Natural killer cell treated with Interleukin-12 subunit alpha and Interleukin-12 subunit beta and Interleukin-15 and Interleukin-18, amount 100 ng/mL, for 72 hours (primary cell): ENCODE results near the gene SLC25A3. TPM values are rescaled to one million over a fixed set of nuclear protein-coding genes. Genes with fewer than 3 reads are reported as not detected.
"Not testable (repeated sequence)": the region's sequence is repeated elsewhere in the genome, so short reads cannot be mapped to it uniquely, and the experiment has no call there.

Experiments used
- ATAC-seq, 2 donors: fragments of 150-1000 bp; cut with Tn5 transposase in 1 of 2; sonication (Bioruptor Pico), chemical (Tn5 transposase) in 1 of 2; 2 replicates each; pipeline ENCODE4 v1.10.0; 2021
- DNase-seq: peaks from one replicate; pipeline ENCODE4 v3.0.0; 2022; ENCODE audit warnings: low spot score
- H3K27ac Mint-ChIP-seq, 2 donors: 1 replicate in 1 of 2; 2 replicates in 1 of 2; pipeline ENCODE4 v1.8.0; 2022; ENCODE audit warnings: mixed read lengths in 2 of 2, mild to moderate bottlenecking in 1 of 2, moderate library complexity in 1 of 2
- H3K27me3 Mint-ChIP-seq, 2 donors: 1 replicate in 1 of 2; 2 replicates in 1 of 2; pipeline ENCODE4 v1.8.0; 2022; ENCODE audit warnings: mixed read lengths in 2 of 2
- H3K36me3 Mint-ChIP-seq: one replicate; pipeline ENCODE4 v1.8.0; 2022; ENCODE audit warnings: mixed read lengths
- H3K4me1 Mint-ChIP-seq, 2 donors: 1 replicate in 1 of 2; 2 replicates in 1 of 2; pipeline ENCODE4 v1.8.0; 2022; ENCODE audit warnings: low read depth in 2 of 2, mixed read lengths in 2 of 2, mild to moderate bottlenecking in 1 of 2
- H3K4me3 Mint-ChIP-seq: one replicate; pipeline ENCODE4 v1.8.0; 2022; ENCODE audit warnings: mixed read lengths
- H3K9me3 Mint-ChIP-seq: 2 replicates; pipeline ENCODE4 v1.8.0; 2022; ENCODE audit warnings: mixed read lengths
- total RNA-seq, 2 donors: library from RNA; stranded (reverse); gene quantifications; one replicate each; pipeline ENCODE4 v1.2.3, GENCODE V29; 2022

The SLC25A3 gene
- total RNA-seq, 2 donors from 2014 or later: 444 to 571 TPM

- H3K36me3 Mint-ChIP-seq: no peaks in the 10 kb centered on the region
- H3K9me3 Mint-ChIP-seq: no peaks in the 10 kb centered on the region
- peaks cover 0 to 5% of the 10 kb centered on the region in 2 donors for H3K27me3 Mint-ChIP-seq
- H3K4me3 Mint-ChIP-seq: no peak overlapping the region
- ATAC-seq (no peak), DNase-seq (no peak)
- H3K27ac Mint-ChIP-seq: no peak overlapping the region
- H3K4me1 Mint-ChIP-seq: no peaks in the 10 kb centered on the region
These were observed 14.1 kb upstream of the SLC25A3 start for GRCh38 chr12:98579347-98579746.

- no peak overlapping the region for H3K4me3 Mint-ChIP-seq
- peaks cover 0 to 5% of the 10 kb centered on the region in 2 donors for H3K27me3 Mint-ChIP-seq
- no peaks in the 10 kb centered on the region for H3K4me1 Mint-ChIP-seq
- no peaks in the 10 kb centered on the region for H3K9me3 Mint-ChIP-seq
- ATAC-seq (no peak), DNase-seq (no peak)
- H3K36me3 Mint-ChIP-seq: no peaks in the 10 kb centered on the region
- H3K27ac Mint-ChIP-seq: no peak overlapping the region
These were observed 13.7 kb upstream of the SLC25A3 start for GRCh38 chr12:98579835-98580234.

- DNase-seq (no peak), ATAC-seq (no peak)
- Mint-ChIP-seq H3K36me3 (no peaks in the 10 kb centered on the region), H3K4me3 (no peak overlapping the region), H3K27me3 (peaks cover 0 to 5% of the 10 kb centered on the region in 2 donors), H3K27ac (no peak overlapping the region), H3K4me1 (no peaks in the 10 kb centered on the region), H3K9me3 (no peaks in the 10 kb centered on the region)
These were observed 12.8 kb upstream of the SLC25A3 start for GRCh38 chr12:98580695-98581094.

- Mint-ChIP-seq H3K4me1 (no peaks in the 10 kb centered on the region), H3K9me3 (no peaks in the 10 kb centered on the region), H3K27ac (no peak overlapping the region), H3K27me3 (peaks cover 0 to 5% of the 10 kb centered on the region in 2 donors), H3K4me3 (no peak overlapping the region), H3K36me3 (no peaks in the 10 kb centered on the region)
- no peak for DNase-seq
- no peak for ATAC-seq
These were observed 12.4 kb upstream of the SLC25A3 start for GRCh38 chr12:98581101-98581500.

GRCh38 chr12:98582093-98582492 lies 11.4 kb upstream of the SLC25A3 start:
- DNase-seq: no peak
- no peak overlapping the region for H3K27ac Mint-ChIP-seq
- peaks cover 0 to 5% of the 10 kb centered on the region in 2 donors for H3K27me3 Mint-ChIP-seq
- ATAC-seq: no peak
- H3K4me3 Mint-ChIP-seq: no peak overlapping the region
- no peaks in the 10 kb centered on the region for H3K36me3 Mint-ChIP-seq
- no peaks in the 10 kb centered on the region for H3K4me1 Mint-ChIP-seq
- H3K9me3 Mint-ChIP-seq: no peaks in the 10 kb centered on the region

- ATAC-seq (no peak), DNase-seq (no peak)
- no peak overlapping the region for H3K27ac Mint-ChIP-seq
- peaks cover 0 to 2% of the 10 kb centered on the region in 2 donors for H3K27me3 Mint-ChIP-seq
- H3K4me3 Mint-ChIP-seq: no peak overlapping the region
- H3K36me3 Mint-ChIP-seq: no peaks in the 10 kb centered on the region
- H3K4me1 Mint-ChIP-seq: no peaks in the 10 kb centered on the region
- H3K9me3 Mint-ChIP-seq: no peaks in the 10 kb centered on the region
These were observed 6.4 kb upstream of the SLC25A3 start for GRCh38 chr12:98587084-98587483.

- peaks cover 22 to 26% of the 10 kb centered on the region in 2 donors for H3K4me1 Mint-ChIP-seq
- H3K27ac Mint-ChIP-seq: peak overlapping the region; percentile 38 to 72
- no peak overlapping the region for H3K4me3 Mint-ChIP-seq
These were observed 2.3 kb upstream of the SLC25A3 start for GRCh38 chr12:98591209-98591608.

GRCh38 chr12:98592825-98593322 lies 612 bp upstream of the SLC25A3 start:
- no peak for DNase-seq

More at GRCh38 chr12:98591209-98591608, 2.3 kb upstream of the SLC25A3 start:
- DNase-seq: no peak
- no peaks in the 10 kb centered on the region for H3K9me3 Mint-ChIP-seq
- H3K27me3 Mint-ChIP-seq: no peaks in the 10 kb centered on the region
- peaks cover 21% of the 10 kb centered on the region for H3K36me3 Mint-ChIP-seq
- ATAC-seq: no peak

GRCh38 chr12:98594050-98594835 lies 757 bp downstream of the SLC25A3 start:
- Mint-ChIP-seq H3K27me3 (no peaks in the 10 kb centered on the region), H3K9me3 (no peaks in the 10 kb centered on the region), H3K36me3 (peaks cover 22% of the 10 kb centered on the region), H3K27ac (peak overlapping the region; percentile 93 to 98), H3K4me3 (peak overlapping the region; percentile 92), H3K4me1 (peaks cover 27 to 32% of the 10 kb centered on the region in 2 donors)
- peak; percentile 3 to 29 for ATAC-seq
- peak; percentile 62 for DNase-seq

More at GRCh38 chr12:98592825-98593322, 612 bp upstream of the SLC25A3 start:
- Mint-ChIP-seq H3K4me3 (peak overlapping the region; percentile 92), H3K9me3 (no peaks in the 10 kb centered on the region), H3K4me1 (peaks cover 27 to 32% of the 10 kb centered on the region in 2 donors), H3K27ac (peak overlapping the region; percentile 93 to 98), H3K27me3 (no peaks in the 10 kb centered on the region), H3K36me3 (peaks cover 22% of the 10 kb centered on the region)
- no peak for ATAC-seq

- no peaks in the 10 kb centered on the region for H3K9me3 Mint-ChIP-seq
- H3K4me3 Mint-ChIP-seq: peak overlapping the region; percentile 92
- peaks cover 27 to 32% of the 10 kb centered on the region in 2 donors for H3K4me1 Mint-ChIP-seq
- no peaks in the 10 kb centered on the region for H3K27me3 Mint-ChIP-seq
- DNase-seq (no peak), ATAC-seq (no peak)
- peaks cover 22% of the 10 kb centered on the region for H3K36me3 Mint-ChIP-seq
- peak overlapping the region; percentile 93 to 98 for H3K27ac Mint-ChIP-seq
These were observed 1.9 kb downstream of the SLC25A3 start for GRCh38 chr12:98595243-98595988.

- ATAC-seq, DNase-seq, H3K27ac Mint-ChIP-seq, H3K9me3 Mint-ChIP-seq, H3K27me3 Mint-ChIP-seq, H3K4me3 Mint-ChIP-seq: not testable (repeated sequence)
- peaks cover 26% of the 10 kb centered on the region for H3K36me3 Mint-ChIP-seq
- H3K4me1 Mint-ChIP-seq: peaks cover 27 to 32% of the 10 kb centered on the region in 2 donors
These were observed 3.8 kb downstream of the SLC25A3 start for GRCh38 chr12:98597313-98597712.

GRCh38 chr12:98601924-98602323 lies 8.4 kb downstream of the SLC25A3 start:
- peaks cover 14% of the 10 kb centered on the region for H3K36me3 Mint-ChIP-seq
- H3K4me1 Mint-ChIP-seq: no peaks in the 10 kb centered on the region
- no peak overlapping the region for H3K27ac Mint-ChIP-seq
- ATAC-seq (no peak), DNase-seq (no peak)
- H3K9me3 Mint-ChIP-seq: no peaks in the 10 kb centered on the region
- H3K4me3 Mint-ChIP-seq: no peak overlapping the region
- H3K27me3 Mint-ChIP-seq: no peaks in the 10 kb centered on the region

GRCh38 chr12:98606359-98606988 lies 13.0 kb downstream of the SLC25A3 start:
- peaks cover 10% of the 10 kb centered on the region for H3K36me3 Mint-ChIP-seq
- peaks cover 0 to 5% of the 10 kb centered on the region in 2 donors for H3K4me1 Mint-ChIP-seq
- ATAC-seq (no peak), DNase-seq (no peak)
- H3K27me3 Mint-ChIP-seq: no peaks in the 10 kb centered on the region
- no peak overlapping the region for H3K4me3 Mint-ChIP-seq
- peak overlapping the region in 1 of 2 donors; percentile 72 for H3K27ac Mint-ChIP-seq
- no peaks in the 10 kb centered on the region for H3K9me3 Mint-ChIP-seq
